GM10248 (cell line): ENCODE measurements around the gene APEH.

Experiments used
- CTCF ChIA-PET: fragments of 300-600 bp; sonication (Branson Sonifier 250); formaldehyde crosslinking; extraction: SDS; loops from one replicate; lab custom pipeline; 2021; ENCODE audit warnings: antibody characterized with exemption; lab: Yijun Ruan, JAX
- POLR2A ChIA-PET: fragments of 350-650 bp; sonication (Branson Sonifier 250); formaldehyde crosslinking; extraction: SDS; loops from one replicate; lab custom pipeline; 2020; ENCODE audit warnings: antibody characterized with exemption; lab: Yijun Ruan, JAX
- DNase-seq: peaks from one replicate; pipeline ENCODE4 v3.0.0; 2012; ENCODE audit errors: extremely low spot score
- TF ChIP-seq, protein P1 (sequence below): IDR thresholded peaks from 2 replicates; pipeline ENCODE4 v1.5.1; 2012; ENCODE audit warnings: mild to moderate bottlenecking, low read depth; ENCODE audit errors: extremely low read depth, missing control alignments, control extremely low read depth

The APEH gene

DNA sequence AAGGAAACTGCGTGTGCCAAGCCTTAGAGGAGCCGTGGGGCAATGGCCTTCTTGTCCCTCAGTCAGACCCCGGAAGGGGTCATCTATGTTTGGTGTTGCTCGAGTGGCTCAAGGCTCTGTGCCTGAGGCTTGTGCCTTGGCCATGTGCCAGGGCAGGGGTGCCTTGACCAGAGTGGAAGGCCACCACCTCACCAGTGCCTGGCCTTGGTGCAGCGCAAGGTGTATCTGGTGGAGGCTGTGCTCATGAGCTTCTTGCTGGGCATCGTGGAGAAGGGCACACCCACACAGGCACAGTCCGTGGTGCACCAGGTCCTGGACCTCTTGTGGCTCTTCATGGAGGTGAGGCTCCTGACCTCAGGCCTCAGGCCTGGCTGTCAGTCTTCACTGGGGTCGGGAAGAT, 25.9 kb downstream of the APEH start:
- ChIA-PET POLR2A (no interaction called here), CTCF (interaction anchor here (1.3 to 5.0 kb wide), 2 partner anchors 19 to 160 kb away, joined by 5 to 37 read pairs; partner anchors contain the start of gene AMIGO3)
- TF ChIP-seq, protein P1, sequence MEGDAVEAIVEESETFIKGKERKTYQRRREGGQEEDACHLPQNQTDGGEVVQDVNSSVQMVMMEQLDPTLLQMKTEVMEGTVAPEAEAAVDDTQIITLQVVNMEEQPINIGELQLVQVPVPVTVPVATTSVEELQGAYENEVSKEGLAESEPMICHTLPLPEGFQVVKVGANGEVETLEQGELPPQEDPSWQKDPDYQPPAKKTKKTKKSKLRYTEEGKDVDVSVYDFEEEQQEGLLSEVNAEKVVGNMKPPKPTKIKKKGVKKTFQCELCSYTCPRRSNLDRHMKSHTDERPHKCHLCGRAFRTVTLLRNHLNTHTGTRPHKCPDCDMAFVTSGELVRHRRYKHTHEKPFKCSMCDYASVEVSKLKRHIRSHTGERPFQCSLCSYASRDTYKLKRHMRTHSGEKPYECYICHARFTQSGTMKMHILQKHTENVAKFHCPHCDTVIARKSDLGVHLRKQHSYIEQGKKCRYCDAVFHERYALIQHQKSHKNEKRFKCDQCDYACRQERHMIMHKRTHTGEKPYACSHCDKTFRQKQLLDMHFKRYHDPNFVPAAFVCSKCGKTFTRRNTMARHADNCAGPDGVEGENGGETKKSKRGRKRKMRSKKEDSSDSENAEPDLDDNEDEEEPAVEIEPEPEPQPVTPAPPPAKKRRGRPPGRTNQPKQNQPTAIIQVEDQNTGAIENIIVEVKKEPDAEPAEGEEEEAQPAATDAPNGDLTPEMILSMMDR, result no peak
- no peak for DNase-seq

DNA sequence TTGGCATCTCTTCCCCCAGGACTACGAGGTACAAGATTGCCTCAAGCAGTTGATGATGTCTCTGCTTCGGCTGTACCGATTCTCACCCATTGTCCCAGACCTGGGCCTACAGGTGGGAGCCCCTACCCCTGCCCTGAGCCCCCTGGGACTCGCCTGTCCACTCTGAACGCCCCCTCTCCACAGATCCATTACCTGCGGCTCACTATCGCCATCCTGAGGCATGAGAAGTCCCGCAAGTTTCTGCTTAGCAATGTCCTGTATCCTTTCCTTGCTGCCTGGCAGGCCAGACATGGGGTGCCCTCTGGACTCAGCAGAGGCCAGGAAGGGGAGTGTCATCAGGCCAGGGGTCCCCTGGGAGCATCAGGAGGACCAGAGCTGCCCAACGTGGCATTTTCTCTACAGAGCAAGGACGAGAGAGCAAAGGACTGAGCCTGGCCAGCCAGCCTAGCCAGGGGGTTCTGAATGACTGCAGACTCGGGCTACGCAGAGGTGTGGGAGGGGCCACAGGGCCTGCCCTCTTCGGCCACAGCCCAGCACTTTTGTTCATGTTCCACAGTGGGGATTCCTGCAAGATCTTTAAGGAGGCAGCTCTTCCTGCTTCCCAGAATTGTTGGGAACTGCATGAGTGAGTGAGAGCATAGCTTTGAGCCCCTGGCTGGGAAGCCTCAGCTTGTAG, 26.4 kb downstream of the APEH start:
- TF ChIP-seq, protein P1, result peak; percentile 9
- ChIA-PET POLR2A (no interaction called here), CTCF (interaction anchor here (0.9 to 5.0 kb wide), 5 partner anchors 18 to 161 kb away, joined by 3 to 37 read pairs (median 13); partner anchors contain the start of gene AMIGO3)
- DNase-seq, result no peak

DNA sequence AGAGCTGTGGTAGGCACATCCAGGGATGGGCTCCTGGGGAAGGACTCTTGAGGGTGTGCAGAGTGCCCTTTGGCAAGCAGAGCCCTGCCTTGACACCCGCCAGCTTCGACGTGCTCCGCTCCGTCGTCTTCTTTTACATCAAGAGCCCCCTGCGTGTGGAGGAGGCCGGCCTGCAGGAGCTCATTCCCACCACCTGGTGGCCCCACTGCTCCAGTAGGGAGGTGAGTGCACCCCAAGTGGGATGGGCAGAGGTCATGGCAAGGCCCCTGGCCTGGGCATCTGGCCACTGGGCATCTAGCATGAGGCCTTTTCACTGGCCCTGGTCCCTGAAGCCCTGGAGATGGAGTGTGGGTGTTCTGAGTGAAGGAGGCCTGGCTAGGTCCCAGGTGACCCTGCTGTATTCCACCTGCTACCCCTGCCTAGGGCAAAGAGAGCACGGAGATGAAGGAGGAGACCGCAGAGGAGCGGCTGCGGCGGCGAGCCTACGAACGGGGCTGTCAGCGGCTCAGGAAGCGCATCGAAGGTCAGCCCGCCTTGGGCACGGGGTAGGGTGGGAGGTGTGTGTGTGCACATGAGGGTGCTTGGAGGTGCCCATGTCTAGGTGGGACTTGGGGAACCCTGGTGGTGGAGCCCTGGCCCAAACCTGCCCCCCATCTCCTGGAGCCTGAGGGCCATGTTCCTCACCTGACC, 27.4 kb downstream of the APEH start:
- TF ChIP-seq, protein P1, result peak; percentile 9
- ChIA-PET CTCF (interaction anchor here (0.9 to 5.0 kb wide), 5 partner anchors 17 to 162 kb away, joined by 3 to 37 read pairs (median 13); partner anchors contain the start of gene AMIGO3), POLR2A (no interaction called here)
- DNase-seq, result no peak

DNA sequence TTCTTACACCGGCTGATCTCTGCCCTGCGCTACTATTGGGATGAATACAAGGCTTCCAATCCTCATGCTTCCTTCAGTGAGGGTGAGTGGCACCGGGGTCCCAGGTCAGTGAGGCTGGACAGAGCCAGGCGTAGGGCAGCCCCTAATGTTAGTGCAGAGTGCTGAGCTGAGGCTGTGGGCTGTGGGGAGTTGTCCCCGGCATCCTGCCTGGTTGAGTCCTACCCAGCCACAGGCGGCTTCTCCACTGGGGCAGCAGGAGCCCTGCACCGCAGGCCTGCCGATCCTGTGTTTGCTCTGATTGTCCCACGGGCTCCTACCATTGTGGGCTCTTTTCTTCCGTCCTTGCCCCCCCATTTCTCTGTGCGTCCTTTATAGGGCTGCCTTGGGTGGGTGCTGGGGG, 28.5 kb downstream of the APEH start:
- POLR2A ChIA-PET, result no interaction called here
- TF ChIP-seq, protein P1, result no peak
- no peak for DNase-seq
- CTCF ChIA-PET, result interaction anchor here (1.1 to 5.0 kb wide), 5 partner anchors 16 to 163 kb away, joined by 3 to 37 read pairs (median 7); partner anchors contain the start of genes AMIGO3, GMPPB and INKA1

DNA sequence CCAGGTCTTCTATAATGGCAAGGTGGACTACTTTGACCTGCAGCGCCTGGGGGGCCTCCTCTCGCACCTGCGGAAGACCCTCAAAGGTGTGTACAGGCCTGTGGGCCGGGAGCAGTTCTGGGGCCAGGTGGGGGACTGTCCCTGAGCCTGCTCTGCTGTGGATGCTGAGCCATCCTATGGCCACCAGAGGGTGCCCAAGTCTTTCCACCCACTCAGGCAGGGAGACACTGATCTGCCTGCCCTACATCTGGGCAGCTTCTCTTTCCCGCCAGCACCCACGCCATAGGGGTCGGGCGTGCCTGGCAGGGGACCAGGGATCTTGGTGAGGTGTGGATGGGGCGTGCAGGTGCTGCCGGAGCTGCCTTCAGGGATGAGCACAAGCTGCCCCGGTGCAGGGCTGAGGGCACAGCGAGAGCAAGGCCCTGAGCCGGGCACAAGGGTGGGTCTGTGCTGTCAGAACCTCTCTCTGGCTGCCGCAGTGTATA, 29.3 kb downstream of the APEH start:
- peak; percentile 90 for DNase-seq
- ChIA-PET CTCF (interaction anchor here (0.6 to 5.0 kb wide), 9 partner anchors 10 to 228 kb away, joined by 3 to 37 read pairs (median 5); partner anchors contain the start of genes AMIGO3, GMPPB and INKA1), POLR2A (interaction anchor here (0.5 kb wide), 1 partner anchor 60 kb away, joined by 3 read pairs; no protein-coding TSS in a partner anchor)
- TF ChIP-seq, protein P1, result peak; percentile 85

DNA sequence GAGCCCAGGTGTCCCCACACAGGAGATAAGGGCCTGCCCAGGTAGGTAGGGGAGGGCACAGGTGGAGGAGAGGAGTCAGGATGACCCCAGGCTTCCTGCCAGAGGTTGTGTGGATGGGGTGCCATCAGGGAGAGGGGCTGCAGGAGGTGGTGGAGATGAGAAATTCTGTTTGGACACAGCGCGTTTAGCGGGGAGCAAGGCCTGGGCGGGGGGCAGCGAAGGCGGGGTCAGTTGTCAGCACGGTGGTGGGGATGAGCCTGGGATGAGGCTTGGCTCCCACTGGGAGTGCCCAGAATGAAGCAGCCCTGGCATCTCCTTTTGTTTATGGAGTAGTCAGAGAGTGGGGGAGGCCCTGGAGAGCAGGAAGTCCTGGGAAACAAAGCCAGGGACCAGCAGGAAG, 29.8 kb downstream of the APEH start:
- DNase-seq, result no peak
- TF ChIP-seq, protein P1, result no peak
- CTCF ChIA-PET, result interaction anchor here (0.9 to 5.0 kb wide), 8 partner anchors 9 to 228 kb away, joined by 3 to 37 read pairs (median 6); partner anchors contain the start of genes AMIGO3 and INKA1
- POLR2A ChIA-PET, result no interaction called here
